Upper lobe of left lung (tissue), 4 donors: ENCODE data around the gene ECE1.

Experiments used
- POLR2AphosphoS5 ChIP-seq, 2 donors: sonication (generic); formaldehyde crosslinking; IDR thresholded peaks; one replicate each; pipeline ENCODE4 v1.5.1; 2017; ENCODE audit warnings: antibody characterized with exemption in 2 of 2
- TF ChIP-seq, protein P1 (sequence below), 6 experiments: fragments of 450-650 bp in 4 of 6; fragments of 200-600 bp in 2 of 6; sonication (generic) in 2 of 6; IDR thresholded peaks; one replicate each; pipeline ENCODE4 v1.5.1; 2016 to 2019; ENCODE audit warnings: antibody characterized with exemption in 6 of 6

DNA sequence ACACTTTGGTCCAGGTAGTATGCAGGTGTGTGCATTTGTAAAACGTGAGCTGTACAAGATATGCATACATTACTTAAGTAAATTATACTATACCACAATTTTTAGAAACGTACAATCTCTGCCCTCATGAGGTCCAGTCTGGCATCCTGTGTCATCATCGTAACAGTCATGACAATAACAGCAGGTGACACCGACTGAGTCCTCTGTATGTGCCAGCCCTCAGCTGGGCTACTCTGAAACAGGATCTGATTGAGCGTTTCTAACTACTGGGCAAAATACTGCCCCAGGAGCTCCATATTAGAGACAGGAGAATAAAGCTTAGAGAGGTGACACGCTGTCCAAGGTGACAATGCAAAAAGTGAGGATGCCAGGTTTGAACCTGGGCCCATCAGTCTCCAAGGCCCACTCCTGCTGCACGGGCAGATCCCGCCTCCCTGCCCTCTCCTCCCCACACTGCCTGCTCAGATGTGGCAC, 47.2 kb upstream of the ECE1 start:
- TF ChIP-seq POLR2AphosphoS5 (IDR thresholded peaks at IDR 0.05), result no peak
- TF ChIP-seq, protein P1, sequence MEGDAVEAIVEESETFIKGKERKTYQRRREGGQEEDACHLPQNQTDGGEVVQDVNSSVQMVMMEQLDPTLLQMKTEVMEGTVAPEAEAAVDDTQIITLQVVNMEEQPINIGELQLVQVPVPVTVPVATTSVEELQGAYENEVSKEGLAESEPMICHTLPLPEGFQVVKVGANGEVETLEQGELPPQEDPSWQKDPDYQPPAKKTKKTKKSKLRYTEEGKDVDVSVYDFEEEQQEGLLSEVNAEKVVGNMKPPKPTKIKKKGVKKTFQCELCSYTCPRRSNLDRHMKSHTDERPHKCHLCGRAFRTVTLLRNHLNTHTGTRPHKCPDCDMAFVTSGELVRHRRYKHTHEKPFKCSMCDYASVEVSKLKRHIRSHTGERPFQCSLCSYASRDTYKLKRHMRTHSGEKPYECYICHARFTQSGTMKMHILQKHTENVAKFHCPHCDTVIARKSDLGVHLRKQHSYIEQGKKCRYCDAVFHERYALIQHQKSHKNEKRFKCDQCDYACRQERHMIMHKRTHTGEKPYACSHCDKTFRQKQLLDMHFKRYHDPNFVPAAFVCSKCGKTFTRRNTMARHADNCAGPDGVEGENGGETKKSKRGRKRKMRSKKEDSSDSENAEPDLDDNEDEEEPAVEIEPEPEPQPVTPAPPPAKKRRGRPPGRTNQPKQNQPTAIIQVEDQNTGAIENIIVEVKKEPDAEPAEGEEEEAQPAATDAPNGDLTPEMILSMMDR (IDR thresholded peaks at IDR 0.05), result no peak
